Stimulated activated CD4-positive, alpha-beta T cell treated with anti-CD3 and anti-CD28 coated beads, Interleukin-1b, Interleukin-23, amount 100 ng/mL, for 1 hour (primary cell): Measurements from ENCODE around the gene PDIA4.
"Not testable (repeated sequence)": the region's sequence is repeated elsewhere in the genome, so short reads cannot be mapped to it uniquely, and the experiment has no call there.

ENCODE experiments used
- DNase-seq, 2 donors: peaks; one replicate each; pipeline ENCODE4 v3.0.0-alpha.2; 2020; ENCODE audit warnings: low read depth in 2 of 2

PDIA4 gene

DNA sequence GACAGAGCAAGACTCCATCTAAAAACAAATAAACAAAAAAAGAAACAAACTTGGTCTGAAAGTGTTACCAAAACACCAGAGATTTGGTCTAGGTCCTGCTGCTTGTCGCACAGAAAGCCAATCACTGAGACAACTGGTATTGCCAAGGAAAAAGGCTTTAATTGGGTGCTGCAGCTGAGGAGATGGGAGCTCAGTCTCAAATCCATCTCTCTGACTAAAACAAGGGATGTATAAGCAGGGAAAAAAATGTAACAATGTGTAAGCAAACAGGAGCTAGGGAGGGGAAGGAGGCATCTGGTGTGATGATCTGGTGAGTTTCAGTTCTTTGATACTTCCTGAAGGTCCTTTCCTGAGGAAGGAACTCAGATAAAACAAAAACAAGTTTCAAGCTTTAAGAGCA is 8.4 kb upstream of the PDIA4 start:
- DNase-seq = no peak

DNA sequence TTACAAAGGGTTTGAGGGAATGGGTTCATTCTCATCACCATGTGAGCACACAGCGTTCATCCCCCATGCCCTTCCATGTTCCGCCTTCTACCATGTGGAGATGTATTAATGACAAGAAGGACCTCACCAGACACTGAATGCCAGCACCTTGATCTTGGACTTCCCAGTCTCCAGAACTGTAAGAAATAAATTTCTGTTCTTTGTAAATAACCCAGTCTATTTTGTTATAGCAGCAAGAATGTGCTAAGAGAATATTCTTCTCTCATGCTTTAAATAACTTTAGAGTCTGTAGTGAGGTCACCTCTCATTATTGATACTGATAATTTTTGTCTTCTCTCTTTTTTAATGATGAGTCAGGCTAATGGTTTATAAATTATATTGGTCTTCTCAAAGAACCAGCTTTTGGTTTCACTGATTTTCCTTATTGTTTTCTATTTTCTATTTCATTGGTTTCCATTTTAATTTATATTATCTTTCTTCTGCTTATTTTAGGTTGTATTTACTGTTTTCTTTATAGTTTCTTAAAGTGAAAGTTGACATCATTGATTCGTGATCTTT is 3.1 kb upstream of the PDIA4 start:
- no peak for DNase-seq

DNA sequence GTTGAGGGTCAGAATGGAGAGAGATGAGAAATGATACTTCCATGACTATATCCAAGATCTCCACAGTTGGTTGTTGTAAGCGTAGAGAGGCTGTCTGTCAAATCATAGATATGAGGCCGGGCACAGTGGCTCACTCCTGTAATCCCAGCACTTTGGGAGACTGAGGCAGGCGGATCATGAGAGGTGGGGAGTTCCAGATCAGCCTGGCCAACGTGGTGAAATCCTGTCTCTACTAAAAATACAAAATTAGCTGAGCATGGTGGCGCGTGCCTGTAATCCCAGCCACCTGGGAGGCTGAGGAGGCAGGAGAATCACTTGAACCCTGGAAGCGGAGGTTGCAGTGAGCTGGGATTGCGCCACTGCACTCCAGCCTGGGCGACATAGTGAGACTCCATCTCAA is 2.1 kb upstream of the PDIA4 start:
- DNase-seq = not testable (repeated sequence)

DNA sequence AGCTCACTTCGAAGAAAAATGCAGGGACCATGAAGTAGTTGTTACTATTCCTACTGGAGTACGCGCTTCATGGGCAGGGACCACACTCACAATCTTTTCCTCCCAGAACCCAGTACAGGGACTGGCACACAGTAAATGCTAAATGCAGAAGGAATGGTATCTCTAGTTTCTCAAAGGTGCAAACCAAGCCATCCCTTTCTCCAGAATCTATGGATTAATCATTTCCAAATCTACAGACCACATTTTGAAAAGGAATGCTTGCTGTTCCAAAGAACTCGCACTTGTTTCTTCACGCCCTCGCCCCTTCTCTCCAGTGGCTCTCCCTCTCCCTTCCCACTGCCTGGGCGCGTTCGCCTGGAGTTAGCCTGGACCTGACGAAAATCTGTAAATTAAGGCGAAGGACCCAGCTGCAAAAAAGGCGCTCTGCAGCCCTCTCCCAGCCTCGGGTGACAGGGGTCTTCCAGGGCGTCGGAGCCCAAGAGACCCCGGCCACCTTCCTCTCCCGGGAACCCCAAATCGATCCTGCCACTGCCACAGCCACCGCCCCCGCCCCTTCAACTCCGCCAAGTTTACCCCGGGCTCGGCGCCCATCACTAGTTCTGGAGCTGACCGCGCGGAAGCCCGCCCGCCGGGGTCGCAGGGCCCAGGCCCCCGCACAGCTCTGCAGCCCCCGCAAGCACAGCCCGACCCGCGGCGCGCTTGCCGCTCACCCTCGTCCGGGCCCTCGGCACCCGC is 527 bp downstream of the PDIA4 start:
- no peak for DNase-seq

DNA sequence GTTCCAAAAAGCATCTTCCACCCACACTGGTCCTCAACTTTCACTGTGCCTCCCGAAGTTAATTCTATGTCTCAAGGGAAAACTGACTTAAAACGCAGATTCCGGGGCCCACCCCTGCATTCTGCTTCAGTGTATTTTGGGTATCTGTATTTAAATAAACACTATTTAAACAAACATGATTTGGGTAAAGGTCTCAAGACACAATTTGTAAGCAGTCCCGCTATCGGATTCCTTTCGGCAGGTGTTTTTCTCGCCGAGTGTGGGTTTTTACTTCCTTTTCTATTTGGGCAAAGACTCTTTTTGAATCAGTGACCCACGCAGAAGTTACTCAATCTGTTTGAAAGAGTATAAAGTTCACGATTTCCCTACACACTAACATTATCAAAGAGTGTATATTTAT is 1.2 kb downstream of the PDIA4 start:
- no peak for DNase-seq

DNA sequence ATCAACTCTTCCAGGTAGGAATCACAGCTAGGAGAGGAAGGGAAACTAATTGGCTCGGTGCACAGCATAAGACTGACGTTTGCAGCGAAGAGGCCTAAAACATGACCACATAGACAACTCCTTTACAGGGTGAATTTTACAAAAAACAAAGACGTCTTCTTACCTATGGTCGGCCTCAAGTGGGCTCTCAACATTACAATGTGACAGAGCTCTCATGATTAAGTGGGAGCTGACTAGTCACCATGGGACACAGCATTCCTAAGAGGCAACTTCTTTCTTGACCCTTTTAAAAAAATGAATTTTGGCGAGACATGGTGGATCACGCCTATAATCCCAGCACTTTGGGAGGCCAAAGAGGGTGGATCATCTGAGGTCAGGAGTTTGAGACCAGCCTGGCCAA is 4.6 kb downstream of the PDIA4 start:
- DNase-seq = no peak

DNA sequence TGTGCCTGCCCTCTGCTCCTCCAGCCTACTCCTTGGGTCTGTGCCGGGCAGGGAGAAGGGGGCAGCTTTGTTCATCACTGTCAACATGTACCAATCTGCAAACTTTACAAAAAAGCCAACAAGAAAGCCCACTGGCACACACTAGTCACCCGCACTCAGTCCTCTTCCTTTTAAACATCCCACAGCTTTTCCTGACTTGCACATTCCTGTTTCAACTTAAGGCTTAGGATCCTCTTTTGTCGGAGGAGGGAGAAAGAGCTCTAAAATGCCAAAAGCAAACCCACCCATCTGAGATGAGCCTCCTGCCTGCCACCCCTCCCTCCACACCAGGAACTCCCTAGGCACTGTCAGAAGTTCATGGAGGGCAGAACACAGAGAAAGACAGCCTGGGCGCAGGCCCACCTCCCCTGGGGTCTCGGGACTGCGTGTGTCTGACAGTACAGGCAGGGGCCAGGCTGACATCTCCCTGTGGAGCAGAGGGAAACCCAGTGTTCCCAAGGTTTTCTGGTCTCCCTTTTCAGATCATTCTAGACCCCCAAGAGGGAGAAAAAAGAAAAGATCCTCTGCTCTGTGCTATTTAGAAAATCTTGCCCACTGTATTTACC is 5.4 kb downstream of the PDIA4 start:
- no peak for DNase-seq

DNA sequence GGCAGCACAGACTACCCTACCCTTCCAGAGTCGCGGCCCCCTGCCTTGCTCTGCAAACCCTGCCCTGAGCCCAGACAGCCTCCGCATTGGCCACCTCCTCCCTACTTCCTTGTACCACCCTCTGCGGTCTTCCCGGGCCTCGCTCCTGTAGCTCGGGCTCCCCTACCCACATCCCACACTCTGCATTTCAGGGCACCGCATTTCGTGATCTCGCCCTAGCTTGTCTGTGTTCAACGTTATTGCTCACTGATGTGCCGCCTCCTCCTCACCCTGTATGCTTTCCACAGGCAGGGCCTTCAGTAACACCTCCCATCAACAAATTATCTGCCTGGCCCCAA is 6.6 kb downstream of the PDIA4 start:
- no peak for DNase-seq

DNA sequence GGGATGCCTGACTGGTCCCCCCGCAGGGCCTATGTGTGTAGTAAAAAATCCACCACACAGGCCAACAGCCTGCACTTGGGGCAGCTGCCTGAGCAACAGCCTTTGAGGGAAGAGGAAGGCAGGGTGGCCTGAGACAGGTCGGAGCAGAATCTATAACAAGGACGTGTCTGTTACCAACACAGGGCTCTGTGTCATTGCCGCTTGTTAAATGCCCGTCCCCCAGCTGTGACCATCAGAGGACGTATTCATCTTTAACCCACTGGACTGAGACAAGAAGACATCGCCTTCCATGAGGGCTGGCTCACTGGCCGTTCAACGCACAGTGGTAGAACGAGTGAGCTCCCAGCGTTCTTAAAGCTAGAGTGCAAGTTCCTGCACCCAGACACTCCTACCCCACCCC is 7.8 kb downstream of the PDIA4 start:
- DNase-seq = no peak

DNA sequence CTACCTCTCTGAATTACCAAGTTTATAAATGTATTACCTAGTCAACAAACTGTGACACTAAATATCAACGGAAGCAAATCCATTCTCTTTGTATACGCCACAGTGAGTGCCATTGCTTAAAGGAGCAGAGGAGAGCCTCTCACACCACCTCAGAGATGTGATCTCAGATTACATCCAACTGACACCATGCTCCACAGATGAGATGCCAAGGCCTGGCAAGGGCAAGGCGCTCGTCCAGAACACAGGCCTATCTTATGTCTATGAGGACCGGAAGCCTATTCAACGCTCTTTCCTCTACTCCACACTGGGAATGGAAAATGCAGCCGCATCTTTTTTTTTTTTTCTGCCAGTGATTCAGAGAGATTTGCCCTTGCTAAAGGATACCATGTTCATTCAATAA is 11.4 kb downstream of the PDIA4 start:
- no peak for DNase-seq

DNA sequence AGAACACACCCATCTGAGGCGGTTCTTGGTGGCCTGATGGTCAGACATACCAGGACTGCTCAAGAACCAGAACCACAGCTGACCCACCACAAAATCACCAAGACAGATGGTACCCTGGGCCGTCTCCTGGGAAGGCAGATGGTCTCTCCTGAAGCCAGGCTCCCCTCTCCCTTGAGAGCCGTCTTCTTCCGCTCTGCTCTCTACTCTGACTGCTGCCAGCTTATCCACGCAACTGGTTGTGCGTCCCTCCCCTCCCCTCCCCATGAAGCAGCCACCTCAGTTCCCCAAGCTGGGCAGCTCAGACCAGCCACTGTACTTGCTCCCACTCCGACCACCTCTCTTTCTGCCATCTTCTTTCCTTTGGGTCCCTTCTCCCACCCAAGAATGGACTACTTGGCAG is 14.0 kb downstream of the PDIA4 start:
- DNase-seq = no peak

DNA sequence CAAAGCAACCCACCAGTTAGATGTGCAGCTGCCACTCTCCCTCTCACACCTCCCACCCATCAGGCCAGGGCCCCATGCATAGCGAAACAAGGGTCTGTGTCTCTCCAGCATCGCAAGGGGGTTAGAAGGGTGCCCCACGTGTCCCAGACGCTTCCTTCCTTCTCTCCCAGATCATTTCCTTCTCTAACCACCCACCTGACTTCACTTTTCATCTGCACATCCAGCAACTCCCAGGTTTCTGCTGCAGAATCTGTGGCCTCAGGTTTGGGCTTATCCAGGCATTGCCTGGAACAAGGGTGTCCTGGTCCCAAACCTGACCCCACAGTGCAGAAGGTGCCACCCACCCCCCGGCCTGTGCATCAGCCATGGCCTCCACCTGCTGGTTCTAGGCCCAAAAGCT is 14.4 kb downstream of the PDIA4 start:
- DNase-seq = no peak

DNA sequence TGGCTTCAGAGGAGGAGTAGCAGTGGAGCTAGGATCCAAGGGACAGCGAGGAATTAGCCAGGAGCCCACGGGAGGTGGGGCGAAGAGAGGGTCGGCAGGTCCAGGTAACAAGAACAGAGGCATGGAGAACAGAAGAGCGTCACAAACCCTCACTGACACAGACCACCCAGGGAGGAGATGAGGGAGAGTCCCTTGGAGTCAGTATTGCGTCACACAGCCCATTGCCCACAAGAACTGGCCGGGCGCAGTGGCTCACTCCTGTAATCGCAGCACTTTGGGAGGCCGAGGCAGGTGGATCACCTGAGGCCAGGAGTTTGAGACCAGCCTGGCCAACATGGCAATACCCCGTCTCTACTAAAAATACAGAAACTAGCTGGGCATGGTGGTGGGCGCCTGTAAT is 15.6 kb downstream of the PDIA4 start:
- not testable (repeated sequence) for DNase-seq

DNA sequence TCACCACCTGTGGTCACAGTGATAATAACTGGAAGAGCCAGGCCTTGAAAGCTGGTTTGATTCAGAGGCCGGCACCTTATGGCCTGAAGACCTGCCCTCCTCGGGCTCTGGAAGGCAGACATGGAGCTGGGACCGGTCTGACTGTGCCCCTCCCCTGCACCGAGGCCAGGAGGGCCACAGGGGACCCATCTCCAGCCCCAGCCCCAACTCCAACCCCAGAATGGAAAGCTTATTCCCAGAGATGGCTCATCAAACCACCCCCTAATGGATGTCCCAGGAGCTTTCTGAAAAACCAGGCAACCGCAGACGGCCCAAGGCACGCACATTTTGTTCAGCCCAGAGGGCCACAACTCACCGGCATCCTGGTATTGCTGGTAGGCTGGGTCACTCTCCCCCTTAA is 16.8 kb downstream of the PDIA4 start:
- DNase-seq = no peak

DNA sequence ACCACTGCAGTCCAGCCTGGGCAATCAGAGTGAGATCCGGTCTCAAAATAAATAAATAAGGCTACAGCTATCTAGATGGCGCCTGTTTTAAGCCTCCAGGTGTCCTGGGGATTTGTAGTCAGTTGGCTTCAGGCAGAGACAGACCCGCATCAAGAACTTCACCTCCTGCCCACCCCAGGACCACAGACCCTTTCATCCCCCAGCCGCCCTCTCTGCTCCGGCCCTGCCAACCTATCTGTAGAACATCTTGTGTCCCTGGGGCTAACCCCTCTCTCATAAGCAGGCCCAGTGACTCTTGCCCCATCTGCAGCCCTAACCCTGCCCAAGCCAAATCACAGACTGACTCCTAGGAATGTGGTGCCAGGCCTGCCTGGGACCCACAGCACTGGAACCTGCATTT is 17.9 kb downstream of the PDIA4 start:
- DNase-seq = no peak

DNA sequence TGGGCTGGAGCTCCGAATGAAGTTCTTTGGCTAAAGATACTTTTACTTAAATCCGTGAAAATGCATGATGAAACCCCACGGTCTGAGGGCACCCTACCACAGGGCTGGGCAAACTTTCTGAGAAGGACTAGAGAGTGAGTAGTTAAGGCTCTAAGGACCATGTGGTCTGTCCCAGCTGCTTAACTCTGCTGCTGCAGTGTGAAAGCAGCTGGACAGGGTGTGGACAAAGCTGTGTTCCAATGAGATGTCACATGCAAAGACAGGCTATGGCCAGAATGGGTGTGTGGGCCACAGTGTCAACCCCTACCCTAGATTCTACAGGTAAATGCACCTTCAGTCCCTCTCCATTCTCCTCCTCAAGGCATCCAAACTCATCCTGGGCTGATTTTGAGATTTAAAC is 18.8 kb downstream of the PDIA4 start:
- no peak for DNase-seq

DNA sequence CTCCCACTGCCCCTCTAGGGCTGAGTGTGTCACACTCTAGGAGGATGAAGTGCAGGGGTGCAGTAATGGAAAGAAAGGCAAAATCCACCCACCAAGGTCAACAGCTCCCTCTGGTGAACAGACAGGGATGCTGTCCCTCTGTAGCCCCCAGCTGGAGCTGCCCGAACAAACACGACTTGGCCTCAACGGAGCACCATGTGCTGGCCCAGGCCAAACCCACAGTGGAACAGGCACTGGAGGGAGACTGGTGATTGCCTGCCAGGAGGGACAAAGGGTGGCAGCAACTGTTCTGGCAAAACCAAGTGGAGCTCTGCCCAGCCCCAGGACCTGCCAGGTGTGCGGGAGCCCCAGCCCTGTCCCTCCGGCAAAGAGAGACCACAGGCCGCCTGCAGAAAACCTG is 20.7 kb downstream of the PDIA4 start:
- DNase-seq = no peak

DNA sequence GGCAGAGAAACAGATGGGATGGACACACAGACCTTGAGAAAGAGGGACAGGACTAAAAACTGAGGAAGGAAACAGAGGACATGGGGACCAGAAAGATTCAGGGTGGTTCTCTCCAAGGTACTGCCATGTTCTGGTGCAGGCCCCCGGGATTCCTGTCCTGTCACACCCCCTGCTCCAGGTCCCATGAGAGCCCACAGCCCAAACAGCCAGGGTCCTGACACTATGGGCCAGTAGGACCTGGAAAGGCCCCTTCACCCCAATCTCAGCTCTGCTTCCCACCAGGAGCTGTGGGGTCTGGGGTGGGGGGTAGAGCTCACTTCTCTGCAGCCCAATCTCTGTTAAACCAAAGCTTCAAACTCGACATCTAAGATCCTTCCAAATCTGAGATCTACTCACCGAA is 21.2 kb downstream of the PDIA4 start:
- DNase-seq = no peak

DNA sequence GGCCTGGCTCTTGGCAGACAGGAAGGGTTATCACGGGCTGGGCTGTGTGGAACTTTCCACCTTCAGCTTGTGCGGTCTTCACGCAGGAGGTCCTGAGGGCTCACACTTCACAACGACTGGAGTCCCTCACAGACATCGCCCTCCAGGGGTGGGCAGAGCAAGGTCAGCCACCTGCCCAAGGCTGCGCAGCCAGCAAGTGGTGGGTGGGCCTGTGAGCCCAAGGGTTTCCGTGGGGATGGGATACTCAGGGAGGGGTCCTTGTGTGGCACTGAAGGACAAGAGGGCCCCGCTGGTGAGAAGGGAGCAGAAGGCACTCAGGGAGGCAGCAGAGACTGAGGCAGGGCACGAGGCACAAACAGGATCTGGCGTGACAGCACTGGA is 22.0 kb downstream of the PDIA4 start:
- no peak for DNase-seq

DNA sequence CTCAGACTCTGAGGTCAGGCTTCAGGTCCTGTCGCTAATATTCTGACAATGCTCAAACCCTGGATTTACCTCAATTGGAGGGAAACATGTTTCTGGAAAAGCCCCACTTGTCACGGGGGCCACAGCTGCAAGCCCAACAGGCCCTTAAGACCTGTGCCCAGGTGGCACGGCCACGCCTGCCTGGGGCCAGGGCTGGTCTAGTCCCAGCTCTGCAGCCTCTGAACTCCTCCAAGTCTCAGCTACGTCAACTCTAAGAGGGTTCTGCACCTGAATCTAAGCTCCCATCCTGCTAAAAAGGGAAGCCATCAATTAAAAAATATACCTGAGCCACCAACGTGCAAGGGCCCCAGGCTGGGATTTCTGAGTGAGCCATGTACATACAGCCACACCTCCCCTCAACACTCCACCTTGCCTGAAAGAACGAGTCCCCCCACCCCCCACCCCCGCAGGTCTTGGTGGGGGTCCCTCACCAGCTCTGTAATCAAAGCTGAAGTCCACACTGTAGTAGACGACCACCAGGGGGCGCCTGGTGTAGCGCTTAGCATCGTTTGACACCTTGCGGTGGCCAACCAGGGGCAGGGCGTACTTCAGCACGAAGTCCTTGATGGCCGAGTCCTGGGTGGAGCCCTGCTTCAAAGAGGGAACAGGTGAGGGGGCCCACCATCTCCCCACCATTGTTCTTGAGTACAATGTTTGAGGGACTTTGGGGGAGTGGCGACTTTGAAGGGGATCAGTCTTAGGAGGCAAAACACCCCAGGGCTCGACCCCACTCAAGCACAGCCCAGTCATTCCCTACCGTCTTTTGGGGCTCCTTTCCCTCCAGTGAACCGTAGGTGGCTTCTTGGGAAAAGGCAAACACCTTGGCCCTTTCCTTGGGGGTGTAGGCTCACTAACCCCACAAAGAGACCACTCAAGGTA is 22.6 kb downstream of the PDIA4 start:
- DNase-seq = peak; percentile 68 to 71

DNA sequence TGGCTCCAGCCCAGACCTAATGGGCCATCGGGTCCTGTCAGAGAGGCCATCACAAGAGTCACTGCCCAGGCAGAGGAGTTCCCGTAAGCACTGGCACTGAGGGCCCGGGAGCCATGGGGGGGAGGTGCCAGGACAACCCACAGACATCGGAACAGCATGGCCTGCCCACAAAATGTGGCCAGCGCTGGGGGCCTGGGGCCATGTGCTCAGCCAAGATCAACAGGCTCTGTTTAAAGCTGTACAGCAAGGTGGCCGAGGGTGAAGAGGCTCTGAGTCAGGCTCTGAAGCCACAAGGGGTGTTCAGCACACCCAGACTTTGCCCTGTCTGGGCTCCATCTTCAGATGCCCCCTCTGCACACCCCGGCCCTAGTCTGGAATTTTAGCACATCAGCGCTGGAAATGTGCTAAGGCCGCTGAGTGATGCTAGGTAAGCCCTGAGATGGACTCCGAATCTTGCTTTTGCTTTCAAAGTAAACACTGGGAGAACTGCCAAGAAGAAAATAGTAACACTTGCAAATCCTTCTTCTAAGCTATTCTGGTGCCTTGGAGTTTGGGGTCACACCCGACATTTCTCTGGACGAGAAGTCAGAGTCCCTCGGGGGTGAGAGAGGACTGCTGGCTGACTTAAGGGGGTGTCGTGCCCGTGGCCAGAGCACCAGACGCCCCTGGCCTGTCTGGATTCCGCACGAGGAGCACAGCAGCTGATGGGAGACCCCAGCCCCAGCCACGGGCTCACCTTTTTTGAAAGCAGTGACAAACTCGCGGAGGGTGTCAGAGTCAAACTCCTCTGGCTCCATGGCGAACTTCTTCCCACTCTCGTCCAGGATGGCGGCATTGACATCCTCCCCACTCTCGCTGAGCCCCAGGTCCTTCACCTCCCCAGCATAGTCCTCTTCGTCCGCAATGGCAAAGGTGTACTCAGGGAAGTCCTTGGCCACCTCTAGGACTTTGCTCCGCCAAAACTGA is 23.6 kb downstream of the PDIA4 start:
- DNase-seq = no peak
